Kidney epithelial cell (primary cell): ENCODE measurements around the gene KRTAP12-3. TPM values are rescaled to one million over a fixed set of nuclear protein-coding genes. Genes with fewer than 3 reads are reported as not detected.

Experiments
- DNase-seq: peaks from one replicate; pipeline ENCODE4 v3.0.0-alpha.2; 2010; ENCODE audit warnings: low read depth
- H3K27me3 ChIP-seq: 2 replicates; pipeline ENCODE4 v1.6.0; 2011; ENCODE audit warnings: low read length; ENCODE audit not compliant: control insufficient read depth, insufficient read depth
- H3K36me3 ChIP-seq: 2 replicates; pipeline ENCODE4 v1.5.1; 2011; ENCODE audit warnings: low read length; ENCODE audit not compliant: control insufficient read depth, insufficient read depth
- H3K4me3 ChIP-seq: 2 replicates; pipeline ENCODE4 v1.5.1; 2011; ENCODE audit warnings: low read depth, mild to moderate bottlenecking, control low read depth, low read length
- CTCF ChIP-seq: IDR thresholded peaks from 2 replicates; pipeline ENCODE4 v1.5.1; 2011; ENCODE audit warnings: mild to moderate bottlenecking, moderate library complexity, low read length, control low read depth, inconsistent platforms; ENCODE audit not compliant: insufficient read depth, poor library complexity, severe bottlenecking
- total RNA-seq: library from RNA; depleted of rRNA; stranded (reverse); fragments of >200 nt; gene quantifications from 2 replicates; pipeline ENCODE4 v1.2.3, GENCODE V29; 2015

The KRTAP12-3 gene
- total RNA-seq, 1 donor from 2014 or later: not detected

- Histone ChIP-seq H3K27me3 (peaks cover 46% of the 10 kb centered on the region), H3K36me3 (no peaks in the 10 kb centered on the region), H3K4me3 (no peak overlapping the region)
- no peak for DNase-seq
- no peak for TF ChIP-seq CTCF
These were observed 40.3 kb downstream of the KRTAP12-3 start for GRCh38 chr21:44697811-44698734.

GRCh38 chr21:44699502-44700001 is 41.8 kb downstream of the KRTAP12-3 start:
- DNase-seq: no peak
- TF ChIP-seq CTCF: no peak
- no peak overlapping the region for H3K4me3 ChIP-seq
- no peaks in the 10 kb centered on the region for H3K36me3 ChIP-seq
- H3K27me3 ChIP-seq: peaks cover 58% of the 10 kb centered on the region

- H3K36me3 ChIP-seq: no peaks in the 10 kb centered on the region
- H3K4me3 ChIP-seq: no peak overlapping the region
- H3K27me3 ChIP-seq: peaks cover 62% of the 10 kb centered on the region
- no peak for TF ChIP-seq CTCF
- DNase-seq: no peak
These were observed 42.6 kb downstream of the KRTAP12-3 start for GRCh38 chr21:44700101-44701022.

- peaks cover 64% of the 10 kb centered on the region for H3K27me3 ChIP-seq
- DNase-seq: no peak
- no peak for TF ChIP-seq CTCF
These were observed 43.3 kb downstream of the KRTAP12-3 start for GRCh38 chr21:44701023-44701400.

GRCh38 chr21:44701541-44701940 is 43.8 kb downstream of the KRTAP12-3 start:
- Histone ChIP-seq H3K27me3 (peaks cover 69% of the 10 kb centered on the region), H3K36me3 (no peaks in the 10 kb centered on the region), H3K4me3 (no peak overlapping the region)
- no peak for DNase-seq
- TF ChIP-seq CTCF: no peak

More at GRCh38 chr21:44701023-44701400, 43.3 kb downstream of the KRTAP12-3 start:
- Histone ChIP-seq H3K4me3 (no peak overlapping the region), H3K36me3 (no peaks in the 10 kb centered on the region)
